Sigmoid colon (tissue), 7 donors: Measurements from ENCODE around the gene CPN2. TPM values are rescaled to one million over a fixed set of nuclear protein-coding genes. Genes with fewer than 3 reads are reported as not detected.

Experiments
- DNase-seq: peaks from one replicate; pipeline ENCODE4 v3.0.0-alpha.2; 2019
- H3K27ac ChIP-seq, 4 donors: fragments of 200-600 bp; sonication (generic); one replicate each; pipeline ENCODE4 v1.5.1; 2016 to 2019; ENCODE audit warnings: mild to moderate bottlenecking in 1 of 4
- H3K27me3 ChIP-seq, 3 donors: fragments of 200-600 bp; sonication (generic); one replicate each; pipeline ENCODE4 v1.5.1; 2019; ENCODE audit warnings: mild to moderate bottlenecking in 1 of 3
- H3K36me3 ChIP-seq, 4 donors: fragments of 200-600 bp; sonication (generic); one replicate each; pipeline ENCODE4 v1.5.1; 2016 to 2019
- H3K4me1 ChIP-seq, 4 donors: fragments of 200-600 bp; sonication (generic); one replicate each; pipeline ENCODE4 v1.5.1; 2017 to 2019
- H3K4me3 ChIP-seq, 4 donors: fragments of 200-600 bp; sonication (generic); one replicate each; pipeline ENCODE4 v1.5.1; 2017 to 2019; ENCODE audit warnings: mild to moderate bottlenecking in 2 of 4, moderate library complexity in 1 of 4
- H3K9me3 ChIP-seq, 4 donors: fragments of 200-600 bp in 3 of 4; sonication (generic) in 3 of 4; one replicate each; pipeline versions ENCODE4 v1.5.1 to v1.6.1; 2013 to 2019
- CTCF ChIP-seq, 4 experiments: fragments of 450-650 bp in 3 of 4; fragments of 200-600 bp in 1 of 4; IDR thresholded peaks; one replicate each; pipeline ENCODE4 v1.5.1; 2016 to 2019; ENCODE audit warnings: antibody characterized with exemption in 4 of 4, mild to moderate bottlenecking in 3 of 4, moderate library complexity in 2 of 4
- EP300 ChIP-seq, 4 donors: sonication (generic); formaldehyde crosslinking; IDR thresholded peaks; one replicate each; pipeline ENCODE4 v1.6.1; 2017; ENCODE audit warnings: antibody characterized with exemption in 4 of 4
- POLR2A ChIP-seq, 2 donors: fragments of 450-650 bp; IDR thresholded peaks; one replicate each; pipeline ENCODE4 v1.6.1; 2016; ENCODE audit warnings: antibody characterized with exemption in 2 of 2, mild to moderate bottlenecking in 2 of 2, moderate library complexity in 2 of 2
- POLR2AphosphoS5 ChIP-seq, 4 donors: sonication (generic); formaldehyde crosslinking; IDR thresholded peaks; one replicate each; pipeline ENCODE4 v1.6.1; 2017; ENCODE audit warnings: antibody characterized with exemption in 4 of 4
- WGBS, 2 donors: extraction: QIAGEN DNeasy Blood & Tissue Kit; methylation state at CpG; one replicate each; pipeline ENCODE4 v1.1.7; 2013; 5-methylcytosine and 5-hydroxymethylcytosine counted together
- intact Hi-C: fragments of 100-400 bp; cut with DNase I; formaldehyde crosslinking; loops from one replicate; pipeline ENCODE4 v1.15.1; 2023
- polyA plus RNA-seq, 3 donors: library from polyadenylated mRNA; stranded (reverse); fragments of 200-250 nt; gene quantifications; one replicate each; pipeline ENCODE4 v1.2.3, GENCODE V29; 2013
- total RNA-seq, 4 donors: library from RNA; depleted of rRNA; stranded (reverse); fragments of >200 nt; gene quantifications; one replicate each; pipeline ENCODE4 v1.1.0, GENCODE V29; 2016
- donor health status: healthy with polysubstance abuse.
- donor health status: Bipolar disorder and iron deficiency.
- donor health status: healthy.

The CPN2 gene
- total and polyA plus RNA-seq, 7 donors = 0.01 TPM; not detected in 6

- Histone ChIP-seq H3K27me3 (no peaks in the 10 kb centered on the region), H3K4me3 (no peak overlapping the region), H3K4me1 (no peaks in the 10 kb centered on the region), H3K9me3 (no peaks in the 10 kb centered on the region), H3K27ac (no peak overlapping the region), H3K36me3 (no peaks in the 10 kb centered on the region)
- 85 to 91% methylated on average over 10 of the region's 10 CpGs for WGBS, 2 donors
- TF ChIP-seq POLR2A (IDR thresholded peaks at IDR 0.05) (no peak), POLR2AphosphoS5 (IDR thresholded peaks at IDR 0.05) (no peak), CTCF (IDR thresholded peaks at IDR 0.05) (no peak), EP300 (IDR thresholded peaks at IDR 0.05) (no peak)
- no peak for DNase-seq
- intact Hi-C loops = no loop called here
These were observed 1.6 kb upstream of the CPN2 start for GRCh38 chr3:194352667-194353246.

DNA sequence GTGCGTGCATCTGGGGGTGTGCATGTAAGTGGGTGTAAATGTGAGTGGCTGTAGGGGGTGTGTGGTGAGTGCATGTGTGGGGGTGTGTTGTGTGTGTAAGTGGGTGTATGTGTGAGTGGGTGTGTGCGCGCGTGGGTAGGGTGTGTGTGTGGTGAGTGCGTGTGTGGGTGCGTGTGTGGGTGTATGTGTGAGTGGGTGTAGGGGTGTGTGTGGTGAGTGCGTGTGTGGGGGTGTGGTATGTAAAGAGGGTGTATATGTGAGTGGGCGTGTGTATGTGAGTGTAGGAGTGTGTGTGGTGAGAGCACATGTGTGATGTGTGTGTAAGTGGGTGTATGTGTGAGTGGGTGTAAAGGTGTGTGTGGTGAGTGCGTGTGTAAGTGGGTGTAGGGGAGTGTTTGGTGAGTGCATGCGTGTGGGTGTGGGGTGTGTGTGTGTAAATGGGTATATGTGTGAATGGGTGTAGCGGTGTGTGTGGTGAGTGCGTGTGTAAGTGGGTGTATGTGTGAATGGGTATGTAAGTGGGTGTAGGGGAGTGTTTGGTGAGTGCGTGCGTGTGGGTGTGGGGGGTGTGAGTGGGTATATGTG, 916 bp upstream of the CPN2 start:
- no peak overlapping the region for H3K4me3 ChIP-seq
- H3K9me3 ChIP-seq = no peaks in the 10 kb centered on the region
- H3K27ac ChIP-seq = no peak overlapping the region
- intact Hi-C loops = no loop called here
- TF ChIP-seq POLR2AphosphoS5 (IDR thresholded peaks at IDR 0.05) = no peak
- TF ChIP-seq POLR2A (IDR thresholded peaks at IDR 0.05) = no peak
- TF ChIP-seq CTCF (IDR thresholded peaks at IDR 0.05) = no peak
- no peak for TF ChIP-seq EP300 (IDR thresholded peaks at IDR 0.05)
- DNase-seq = no peak
- 88 to 92% methylated on average over 14 of the region's 14 CpGs for WGBS, 2 donors
- no peaks in the 10 kb centered on the region for H3K27me3 ChIP-seq
- no peaks in the 10 kb centered on the region for H3K4me1 ChIP-seq
- H3K36me3 ChIP-seq = no peaks in the 10 kb centered on the region

- 61 to 86% methylated on average over 3 of the region's 3 CpGs for WGBS, 2 donors
- H3K36me3 ChIP-seq = no peaks in the 10 kb centered on the region
- no peaks in the 10 kb centered on the region for H3K27me3 ChIP-seq
- no peak for DNase-seq
- intact Hi-C loops = no loop called here
- no peak overlapping the region for H3K4me3 ChIP-seq
- H3K4me1 ChIP-seq = no peaks in the 10 kb centered on the region
- H3K9me3 ChIP-seq = no peaks in the 10 kb centered on the region
- TF ChIP-seq EP300 (IDR thresholded peaks at IDR 0.05) (no peak), POLR2A (IDR thresholded peaks at IDR 0.05) (no peak), POLR2AphosphoS5 (IDR thresholded peaks at IDR 0.05) (no peak), CTCF (IDR thresholded peaks at IDR 0.05) (no peak)
- no peak overlapping the region for H3K27ac ChIP-seq
These were observed 429 bp downstream of the CPN2 start for GRCh38 chr3:194350726-194351071.

DNA sequence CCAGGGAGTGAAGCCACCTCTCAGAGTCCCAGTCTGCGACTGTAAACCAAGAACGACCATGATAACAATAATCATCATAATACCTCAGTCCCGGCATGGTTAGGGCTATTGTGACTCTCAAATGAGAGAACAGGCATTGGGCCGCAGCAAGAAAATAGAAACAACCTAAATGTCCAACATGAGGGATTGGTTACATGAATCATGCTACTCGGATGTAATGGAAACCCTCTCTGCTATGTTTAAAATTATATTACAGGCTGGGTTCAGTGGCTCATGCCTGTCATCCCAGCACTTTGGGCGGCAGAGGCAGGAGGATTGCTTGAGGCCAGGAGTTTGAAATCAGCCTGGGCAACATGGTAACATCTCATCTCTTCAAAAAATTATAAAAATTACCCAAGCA, 2.8 kb downstream of the CPN2 start:
- Histone ChIP-seq H3K27ac (no peak overlapping the region), H3K27me3 (no peaks in the 10 kb centered on the region), H3K36me3 (no peaks in the 10 kb centered on the region), H3K4me1 (no peaks in the 10 kb centered on the region), H3K4me3 (no peak overlapping the region), H3K9me3 (no peaks in the 10 kb centered on the region)
- intact Hi-C loops = no loop called here
- WGBS, 2 donors = 80 to 85% methylated on average over 6 of the region's 6 CpGs
- no peak for DNase-seq
- TF ChIP-seq EP300 (IDR thresholded peaks at IDR 0.05) = no peak
- no peak for TF ChIP-seq POLR2AphosphoS5 (IDR thresholded peaks at IDR 0.05)
- no peak for TF ChIP-seq POLR2A (IDR thresholded peaks at IDR 0.05)
- TF ChIP-seq CTCF (IDR thresholded peaks at IDR 0.05) = no peak

DNA sequence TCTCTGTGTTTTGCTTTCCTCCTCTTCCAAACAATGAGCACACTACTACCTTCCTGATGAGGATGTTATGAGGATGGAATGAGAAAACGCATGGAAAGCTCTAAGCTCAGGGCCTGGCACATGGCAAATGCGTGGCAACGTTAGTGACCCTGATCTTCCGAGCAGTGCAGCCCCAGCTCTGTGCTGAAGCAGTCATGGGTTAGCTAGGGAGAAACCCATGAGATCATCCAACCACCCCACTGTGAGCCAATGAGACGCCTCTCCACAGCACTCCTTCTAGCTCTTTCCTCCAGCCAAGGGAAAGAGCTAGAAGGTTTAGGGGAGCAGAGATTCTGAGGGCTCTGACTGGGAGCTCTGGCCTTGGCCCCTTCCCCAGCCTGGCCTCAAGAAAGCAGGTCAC, 4.5 kb downstream of the CPN2 start:
- intact Hi-C loops = no loop called here
- WGBS, 2 donors = 77 to 83% methylated on average over 5 of the region's 5 CpGs

More for the DNA sequence above, 4.5 kb downstream of the CPN2 start:
- no peak for DNase-seq
- Histone ChIP-seq H3K36me3 (no peaks in the 10 kb centered on the region), H3K27ac (no peak overlapping the region), H3K27me3 (peaks cover 0 to 8% (median 0%) of the 10 kb centered on the region in 3 donors), H3K9me3 (no peaks in the 10 kb centered on the region), H3K4me1 (no peaks in the 10 kb centered on the region), H3K4me3 (no peak overlapping the region)
- TF ChIP-seq EP300 (IDR thresholded peaks at IDR 0.05) = no peak
